Ecto neural progenitor cell (in vitro differentiated cells): ENCODE measurements around the gene CFAP54.
"Not testable (repeated sequence)": the region's sequence is repeated elsewhere in the genome, so short reads cannot be mapped to it uniquely, and the experiment has no call there.

Source experiments
- DNase-seq: peaks from one replicate; pipeline ENCODE4 v3.0.0-alpha.2; 2018; ENCODE audit warnings: low spot score

The CFAP54 gene

GRCh38 chr12:96513681-96514080 is 24.3 kb downstream of the CFAP54 start:
- no peak for DNase-seq

GRCh38 chr12:96514328-96514727 is 25.0 kb downstream of the CFAP54 start:
- no peak for DNase-seq

GRCh38 chr12:96516472-96517430 is 27.4 kb downstream of the CFAP54 start:
- DNase-seq: peak; percentile 78

GRCh38 chr12:96520767-96521166 is 31.4 kb downstream of the CFAP54 start:
- no peak for DNase-seq

- DNase-seq: no peak
Measured at GRCh38 chr12:96521895-96522682, 32.7 kb downstream of the CFAP54 start.

GRCh38 chr12:96522690-96523089 is 33.3 kb downstream of the CFAP54 start:
- no peak for DNase-seq

GRCh38 chr12:96526110-96526509 is 36.7 kb downstream of the CFAP54 start:
- no peak for DNase-seq

GRCh38 chr12:96529912-96530311 is 40.5 kb downstream of the CFAP54 start:
- no peak for DNase-seq

GRCh38 chr12:96534339-96534738 is 45.0 kb downstream of the CFAP54 start:
- no peak for DNase-seq

- no peak for DNase-seq
Measured at GRCh38 chr12:96548384-96548783, 59.0 kb downstream of the CFAP54 start.

GRCh38 chr12:96549341-96549740 is 60.0 kb downstream of the CFAP54 start:
- DNase-seq: no peak

GRCh38 chr12:96570579-96570978 is 81.2 kb downstream of the CFAP54 start:
- DNase-seq: no peak

GRCh38 chr12:96571101-96571862 is 81.9 kb downstream of the CFAP54 start:
- no peak for DNase-seq

- no peak for DNase-seq
Measured at GRCh38 chr12:96578526-96579125, 89.2 kb downstream of the CFAP54 start.

GRCh38 chr12:96585977-96586376 is 96.6 kb downstream of the CFAP54 start:
- no peak for DNase-seq

- DNase-seq: no peak
Measured at GRCh38 chr12:96587691-96588090, 98.3 kb downstream of the CFAP54 start.

GRCh38 chr12:96590970-96591369 is 101.6 kb downstream of the CFAP54 start:
- no peak for DNase-seq

- not testable (repeated sequence) for DNase-seq
Measured at GRCh38 chr12:96604374-96604773, 115.0 kb downstream of the CFAP54 start.

GRCh38 chr12:96605684-96606083 is 116.3 kb downstream of the CFAP54 start:
- no peak for DNase-seq

GRCh38 chr12:96606134-96606533 is 116.8 kb downstream of the CFAP54 start:
- no peak for DNase-seq

- DNase-seq: no peak
Measured at GRCh38 chr12:96606644-96607043, 117.3 kb downstream of the CFAP54 start.

- DNase-seq: no peak
Measured at GRCh38 chr12:96617178-96617577, 127.8 kb downstream of the CFAP54 start.
